HEK293T (cell line): ENCODE measurements around the gene CA12.

Experiments
- CTCF ChIA-PET: fragments of 350-600 bp; formaldehyde crosslinking; extraction: SDS; loops from one replicate; lab custom pipeline; 2021; ENCODE audit warnings: antibody characterized with exemption, inconsistent platforms; lab: Yijun Ruan, JAX
- POLR2A ChIA-PET: fragments of 350-600 bp; formaldehyde crosslinking; extraction: SDS; loops from one replicate; lab custom pipeline; 2020; ENCODE audit warnings: antibody characterized with exemption, inconsistent platforms; lab: Yijun Ruan, JAX
- DNase-seq: peaks from one replicate; pipeline ENCODE4 v3.0.0; 2012; ENCODE audit warnings: mixed read lengths; ENCODE audit errors: extremely low spot score
- ARNT ChIP-seq: fragments of 450-650 bp; IDR thresholded peaks from 2 replicates; pipeline ENCODE4 v1.6.1; 2017; ENCODE audit warnings: mild to moderate bottlenecking
- BHLHE40 ChIP-seq: fragments of 450-650 bp; IDR thresholded peaks from 2 replicates; pipeline ENCODE4 v1.6.1; 2016; ENCODE audit warnings: mild to moderate bottlenecking, moderate library complexity, borderline replicate concordance
- CTBP1 ChIP-seq: fragments of 450-650 bp; IDR thresholded peaks from 2 replicates; pipeline ENCODE4 v1.6.1; 2016; ENCODE audit warnings: borderline replicate concordance
- ELF4 ChIP-seq: fragments of 450-650 bp; IDR thresholded peaks from 2 replicates; pipeline ENCODE4 v1.6.1; 2017; ENCODE audit warnings: antibody characterized with exemption
- FOXA1 ChIP-seq: fragments of 450-650 bp; IDR thresholded peaks from 2 replicates; pipeline ENCODE4 v1.6.1; 2016; ENCODE audit warnings: mild to moderate bottlenecking
- FOXK2 ChIP-seq: fragments of 450-650 bp; IDR thresholded peaks from 2 replicates; pipeline ENCODE4 v1.6.1; 2016; ENCODE audit warnings: mild to moderate bottlenecking
- FOXM1 ChIP-seq: fragments of 450-650 bp; IDR thresholded peaks from 2 replicates; pipeline ENCODE4 v1.6.1; 2017; ENCODE audit warnings: mild to moderate bottlenecking, borderline replicate concordance
- HDGF ChIP-seq: fragments of 450-650 bp; IDR thresholded peaks from 2 replicates; pipeline ENCODE4 v1.6.1; 2017; ENCODE audit warnings: antibody characterized with exemption, borderline replicate concordance
- L3MBTL2 ChIP-seq: fragments of 450-650 bp; conservative IDR thresholded peaks from 2 replicates; pipeline ENCODE4 v1.6.1; 2016; ENCODE audit warnings: mild to moderate bottlenecking
- LEF1 ChIP-seq: fragments of 450-650 bp; IDR thresholded peaks from 2 replicates; pipeline ENCODE4 v1.6.1; 2017; ENCODE audit warnings: mild to moderate bottlenecking, borderline replicate concordance
- NFRKB ChIP-seq: fragments of 450-650 bp; IDR thresholded peaks from 2 replicates; pipeline ENCODE4 v1.6.1; 2016; ENCODE audit warnings: mild to moderate bottlenecking, moderate library complexity
- SP1 ChIP-seq: fragments of 450-650 bp; IDR thresholded peaks from 2 replicates; pipeline ENCODE4 v1.6.1; 2017
- SUZ12 ChIP-seq: fragments of 450-650 bp; IDR thresholded peaks from 2 replicates; pipeline ENCODE4 v1.6.1; 2016; ENCODE audit warnings: mild to moderate bottlenecking
- TARDBP ChIP-seq: fragments of 450-650 bp; IDR thresholded peaks from 2 replicates; pipeline ENCODE4 v1.6.1; 2016
- ZNF384 ChIP-seq: fragments of 450-650 bp; IDR thresholded peaks from 2 replicates; pipeline ENCODE4 v1.6.1; 2016
- TF ChIP-seq, protein P1 (sequence below): fragments of 450-650 bp; IDR thresholded peaks from 2 replicates; pipeline ENCODE4 v1.6.1; 2016

The CA12 gene

DNA sequence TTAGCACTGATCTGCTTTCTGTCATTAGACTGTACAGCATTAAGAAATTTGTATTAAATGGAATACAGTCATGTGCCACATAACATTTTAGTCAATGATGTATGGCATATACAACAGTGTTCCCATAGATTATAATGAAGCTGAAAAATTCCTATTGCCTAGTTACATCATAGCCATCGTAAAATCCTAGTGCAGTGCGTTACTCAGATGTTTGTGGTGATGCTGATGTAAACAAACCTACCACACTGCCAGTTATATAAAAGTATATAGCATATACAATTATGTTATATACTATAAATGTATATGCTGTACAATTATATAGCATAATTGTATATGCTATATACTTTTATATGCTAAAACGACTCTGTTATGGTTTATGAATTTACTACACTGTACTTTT is 62.6 kb downstream of the CA12 start:
- DNase-seq = no peak
- CTCF ChIA-PET = no interaction called here
- TF ChIP-seq NFRKB = no peak
- no peak for TF ChIP-seq ELF4
- TF ChIP-seq ZNF384 = no peak
- no peak for TF ChIP-seq TARDBP
- TF ChIP-seq LEF1 = no peak
- no peak for TF ChIP-seq ARNT
- TF ChIP-seq FOXM1 = no peak
- no peak for TF ChIP-seq SUZ12
- TF ChIP-seq L3MBTL2 = no peak
- TF ChIP-seq FOXK2 = no peak
- TF ChIP-seq BHLHE40 = no peak
- POLR2A ChIA-PET = no interaction called here

DNA sequence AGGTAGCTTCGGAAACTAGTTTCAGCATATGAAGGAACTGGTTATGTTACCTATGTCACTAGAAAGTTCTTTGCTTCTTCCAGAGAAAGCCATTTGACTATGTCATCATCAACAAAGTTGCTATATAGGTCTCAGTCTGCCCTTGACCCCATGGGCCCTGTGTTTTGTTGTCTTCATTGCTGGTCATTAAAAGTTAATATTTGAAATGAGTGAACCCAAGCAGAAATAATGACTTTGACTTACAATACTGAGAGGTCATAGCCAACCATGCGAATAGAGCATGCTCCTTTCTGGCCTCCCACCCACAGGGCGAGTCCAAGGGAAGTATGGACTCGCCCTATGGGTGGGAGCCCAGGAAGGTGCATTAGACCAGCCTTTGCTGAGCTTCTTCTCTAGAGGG is 63.3 kb downstream of the CA12 start:
- DNase-seq = no peak
- POLR2A ChIA-PET = no interaction called here
- CTCF ChIA-PET = no interaction called here
- TF ChIP-seq L3MBTL2 (no peak), SP1 (no peak), FOXA1 (no peak), FOXM1 (no peak), CTBP1 (no peak), LEF1 (no peak), HDGF (no peak), ARNT (no peak), NFRKB (no peak), ELF4 (no peak), BHLHE40 (no peak), FOXK2 (no peak), TARDBP (no peak), SUZ12 (no peak), ZNF384 (no peak)
- TF ChIP-seq, protein P1, sequence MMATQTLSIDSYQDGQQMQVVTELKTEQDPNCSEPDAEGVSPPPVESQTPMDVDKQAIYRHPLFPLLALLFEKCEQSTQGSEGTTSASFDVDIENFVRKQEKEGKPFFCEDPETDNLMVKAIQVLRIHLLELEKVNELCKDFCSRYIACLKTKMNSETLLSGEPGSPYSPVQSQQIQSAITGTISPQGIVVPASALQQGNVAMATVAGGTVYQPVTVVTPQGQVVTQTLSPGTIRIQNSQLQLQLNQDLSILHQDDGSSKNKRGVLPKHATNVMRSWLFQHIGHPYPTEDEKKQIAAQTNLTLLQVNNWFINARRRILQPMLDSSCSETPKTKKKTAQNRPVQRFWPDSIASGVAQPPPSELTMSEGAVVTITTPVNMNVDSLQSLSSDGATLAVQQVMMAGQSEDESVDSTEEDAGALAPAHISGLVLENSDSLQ = no peak

DNA sequence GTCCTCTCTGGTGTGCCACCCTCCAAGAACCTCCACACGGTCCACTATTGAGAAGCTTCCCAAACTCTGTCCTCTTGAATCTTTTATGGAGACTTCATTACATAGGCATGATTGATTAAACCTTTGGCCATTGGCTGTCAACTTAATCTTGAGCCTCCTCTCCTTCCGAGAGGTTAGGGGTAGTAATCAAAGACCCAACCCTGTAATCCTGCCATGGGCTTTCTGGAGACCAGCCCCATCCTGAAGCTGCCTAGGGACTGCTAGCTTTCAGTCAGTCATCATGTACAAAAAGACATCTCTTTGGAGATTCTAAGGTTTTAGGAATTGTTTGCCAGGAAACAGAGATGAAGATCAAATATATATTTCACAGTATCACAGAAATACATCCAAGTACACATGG is 67.2 kb downstream of the CA12 start:
- ChIA-PET CTCF (no interaction called here), POLR2A (no interaction called here)
- TF ChIP-seq TARDBP (no peak), LEF1 (no peak), HDGF (no peak)
- DNase-seq = no peak

DNA sequence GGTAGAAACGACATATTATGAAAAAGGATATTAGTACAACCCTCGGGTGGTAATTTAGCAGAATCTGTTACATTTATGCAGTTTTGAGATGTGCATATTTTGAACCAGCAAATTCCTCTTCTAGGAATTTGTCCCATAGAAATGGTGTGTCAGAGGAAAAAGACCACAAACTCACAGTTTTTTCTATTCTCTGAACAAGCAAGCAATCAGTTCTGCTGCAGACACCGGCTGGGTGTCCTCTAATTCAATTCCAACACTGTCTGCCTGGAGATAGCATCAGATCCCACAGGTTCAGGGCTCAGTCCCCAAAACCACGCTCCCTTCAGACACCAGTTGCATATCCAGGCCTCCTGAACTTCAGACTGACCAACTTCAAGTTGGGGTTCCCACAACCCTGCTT is 67.8 kb downstream of the CA12 start:
- DNase-seq = no peak
- CTCF ChIA-PET = no interaction called here
- POLR2A ChIA-PET = no interaction called here
- no peak for TF ChIP-seq NFRKB
- TF ChIP-seq ELF4 = no peak
- TF ChIP-seq BHLHE40 = no peak
- no peak for TF ChIP-seq SUZ12
- TF ChIP-seq FOXM1 = no peak
- TF ChIP-seq CTBP1 = no peak
- TF ChIP-seq, protein P1 = no peak
- no peak for TF ChIP-seq L3MBTL2
- no peak for TF ChIP-seq HDGF
- no peak for TF ChIP-seq LEF1
- no peak for TF ChIP-seq SP1
- no peak for TF ChIP-seq FOXK2
- TF ChIP-seq FOXA1 = no peak
- no peak for TF ChIP-seq TARDBP
- TF ChIP-seq ZNF384 = no peak

DNA sequence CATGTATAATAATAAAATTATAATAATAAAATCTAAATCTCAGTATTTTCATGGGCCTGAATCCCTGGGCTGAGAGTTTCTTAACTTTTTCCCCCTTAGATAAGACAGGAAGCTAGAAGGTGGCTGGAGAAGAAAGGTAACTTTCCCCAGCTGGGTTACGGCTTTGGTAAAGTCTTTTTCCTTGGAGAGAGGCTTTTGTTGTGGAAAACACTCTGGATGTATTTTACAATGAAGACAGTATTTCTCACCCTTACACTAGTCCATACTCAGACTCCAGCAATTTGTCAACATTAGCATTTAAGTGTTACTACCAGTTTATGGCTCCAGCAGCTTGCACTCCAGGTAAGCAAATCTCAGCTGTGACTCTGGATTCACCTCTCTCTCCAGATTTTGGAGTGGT is 69.4 kb downstream of the CA12 start:
- ChIA-PET CTCF (interaction anchor here (0.6 kb wide), 1 partner anchor 23 kb away, joined by 3 read pairs; no protein-coding TSS in a partner anchor), POLR2A (interaction anchor here (0.6 kb wide), 1 partner anchor 63 kb away, joined by 4 read pairs; no protein-coding TSS in a partner anchor)
- no peak for DNase-seq
- TF ChIP-seq ELF4 (no peak), LEF1 (no peak), HDGF (no peak)

DNA sequence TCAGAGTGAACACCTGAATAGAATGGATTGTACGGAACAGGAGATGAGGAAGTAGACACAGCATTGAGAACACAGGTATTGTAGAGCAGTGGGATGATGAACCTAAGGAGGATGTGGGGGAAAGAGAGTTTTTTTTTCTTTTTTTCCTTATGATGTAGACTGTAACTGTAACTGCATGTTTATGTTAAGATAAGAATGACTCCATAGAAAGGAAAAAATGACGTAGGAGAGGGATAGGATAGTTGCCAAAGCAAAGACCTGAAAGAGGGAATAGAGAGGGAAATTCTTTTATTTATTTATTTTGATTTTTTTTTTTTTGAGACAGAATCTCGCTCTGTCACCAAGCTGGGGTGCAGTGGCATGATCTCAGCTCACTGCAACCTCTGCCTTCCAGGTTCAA is 71.0 kb downstream of the CA12 start:
- DNase-seq = no peak
- ChIA-PET POLR2A (no interaction called here), CTCF (no interaction called here)
- TF ChIP-seq FOXM1 (no peak), L3MBTL2 (no peak), FOXK2 (no peak), LEF1 (no peak), BHLHE40 (no peak), ARNT (no peak), ZNF384 (no peak), ELF4 (no peak), FOXA1 (no peak), HDGF (no peak), SP1 (no peak), TARDBP (no peak), SUZ12 (no peak)
- TF ChIP-seq, protein P1 = no peak

DNA sequence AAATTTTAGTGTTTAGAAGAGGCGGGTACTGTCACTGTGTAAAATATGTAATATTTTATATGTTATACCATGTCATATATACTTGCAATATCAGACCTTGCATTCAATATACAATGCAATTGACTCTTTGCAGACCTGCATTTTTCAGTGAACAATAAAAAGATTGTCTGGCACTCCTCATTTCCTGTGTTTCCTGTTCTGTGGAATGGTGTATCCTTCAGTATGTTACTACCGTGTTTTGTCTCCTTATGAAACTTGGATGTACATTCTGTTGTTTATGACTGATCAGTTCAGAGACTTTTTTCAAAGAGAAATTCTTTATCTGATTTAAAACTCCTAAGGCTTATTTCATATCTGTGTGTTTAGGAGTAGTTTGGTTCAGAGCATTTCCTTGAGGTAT is 72.7 kb downstream of the CA12 start:
- DNase-seq = no peak
- ChIA-PET CTCF (no interaction called here), POLR2A (no interaction called here)
- TF ChIP-seq FOXA1 = no peak
- TF ChIP-seq TARDBP = no peak
- no peak for TF ChIP-seq L3MBTL2
- TF ChIP-seq ELF4 = no peak
